Activated naive CD8-positive, alpha-beta T cell treated with anti-CD3 and anti-CD28 coated beads for 36 hours (primary cell): ENCODE results near the gene ADGRL3. TPM values are rescaled to one million over a fixed set of nuclear protein-coding genes. Genes with fewer than 3 reads are reported as not detected.

Experiments
- DNase-seq: peaks from one replicate; pipeline ENCODE4 v3.0.0; 2021
- H3K27ac Mint-ChIP-seq: one replicate; pipeline ENCODE4 v1.8.0; 2022; ENCODE audit warnings: mild to moderate bottlenecking, moderate library complexity, mixed read lengths
- H3K27me3 Mint-ChIP-seq: one replicate; pipeline ENCODE4 v1.8.0; 2022; ENCODE audit warnings: mild to moderate bottlenecking, mixed read lengths
- H3K36me3 Mint-ChIP-seq: one replicate; pipeline ENCODE4 v1.8.0; 2021; ENCODE audit warnings: mild to moderate bottlenecking, mixed read lengths
- H3K4me1 Mint-ChIP-seq: one replicate; pipeline ENCODE4 v1.8.0; 2021; ENCODE audit warnings: mixed read lengths
- H3K4me3 Mint-ChIP-seq: one replicate; pipeline ENCODE4 v1.8.0; 2022; ENCODE audit warnings: mild to moderate bottlenecking, moderate library complexity, mixed read lengths
- H3K9me3 Mint-ChIP-seq: one replicate; pipeline ENCODE4 v1.8.0; 2022; ENCODE audit warnings: mixed read lengths
- total RNA-seq, 2 experiments: library from RNA; stranded (reverse); gene quantifications; one replicate each; pipeline ENCODE4 v1.2.3, GENCODE V29; 2021

ADGRL3 gene
- total RNA-seq, 2 experiments from 2014 or later: not detected

GRCh38 chr4:61866378-61867030 is 666.4 kb downstream of the ADGRL3 start:
- no peak overlapping the region for H3K4me3 Mint-ChIP-seq
- peaks cover 2% of the 10 kb centered on the region for H3K9me3 Mint-ChIP-seq
- H3K27me3 Mint-ChIP-seq: no peaks in the 10 kb centered on the region
- H3K4me1 Mint-ChIP-seq: no peaks in the 10 kb centered on the region
- DNase-seq: no peak
- H3K27ac Mint-ChIP-seq: no peak overlapping the region
- H3K36me3 Mint-ChIP-seq: no peaks in the 10 kb centered on the region

GRCh38 chr4:61872983-61873382 is 672.9 kb downstream of the ADGRL3 start:
- Mint-ChIP-seq H3K27me3 (no peaks in the 10 kb centered on the region), H3K9me3 (peaks cover 9% of the 10 kb centered on the region), H3K4me1 (no peaks in the 10 kb centered on the region), H3K27ac (no peak overlapping the region), H3K4me3 (no peak overlapping the region), H3K36me3 (no peaks in the 10 kb centered on the region)
- no peak for DNase-seq

- DNase-seq: no peak
- Mint-ChIP-seq H3K4me3 (no peak overlapping the region), H3K9me3 (peaks cover 7% of the 10 kb centered on the region), H3K36me3 (no peaks in the 10 kb centered on the region), H3K4me1 (no peaks in the 10 kb centered on the region), H3K27me3 (no peaks in the 10 kb centered on the region), H3K27ac (no peak overlapping the region)
Observed at GRCh38 chr4:61877266-61877665, 677.1 kb downstream of the ADGRL3 start.

GRCh38 chr4:61877893-61878292 is 677.8 kb downstream of the ADGRL3 start:
- no peaks in the 10 kb centered on the region for H3K4me1 Mint-ChIP-seq
- H3K36me3 Mint-ChIP-seq: no peaks in the 10 kb centered on the region
- no peak overlapping the region for H3K27ac Mint-ChIP-seq
- no peak overlapping the region for H3K4me3 Mint-ChIP-seq
- peaks cover 11% of the 10 kb centered on the region for H3K9me3 Mint-ChIP-seq
- no peak for DNase-seq
- H3K27me3 Mint-ChIP-seq: no peaks in the 10 kb centered on the region

GRCh38 chr4:61882381-61882780 is 682.3 kb downstream of the ADGRL3 start:
- Mint-ChIP-seq H3K27ac (no peak overlapping the region), H3K36me3 (no peaks in the 10 kb centered on the region), H3K27me3 (no peaks in the 10 kb centered on the region)

GRCh38 chr4:61886131-61886530 is 686.0 kb downstream of the ADGRL3 start:
- DNase-seq: no peak
- H3K4me3 Mint-ChIP-seq: no peak overlapping the region
- H3K36me3 Mint-ChIP-seq: no peaks in the 10 kb centered on the region
- no peaks in the 10 kb centered on the region for H3K27me3 Mint-ChIP-seq
- H3K27ac Mint-ChIP-seq: no peak overlapping the region
- H3K9me3 Mint-ChIP-seq: peaks cover 5% of the 10 kb centered on the region
- no peaks in the 10 kb centered on the region for H3K4me1 Mint-ChIP-seq

More at GRCh38 chr4:61882381-61882780, 682.3 kb downstream of the ADGRL3 start:
- Mint-ChIP-seq H3K4me3 (no peak overlapping the region), H3K4me1 (no peaks in the 10 kb centered on the region), H3K9me3 (peaks cover 5% of the 10 kb centered on the region)
- DNase-seq: no peak

GRCh38 chr4:61889117-61889516 is 689.0 kb downstream of the ADGRL3 start:
- H3K27me3 Mint-ChIP-seq: no peaks in the 10 kb centered on the region
- peaks cover 1% of the 10 kb centered on the region for H3K9me3 Mint-ChIP-seq
- no peaks in the 10 kb centered on the region for H3K36me3 Mint-ChIP-seq
- H3K27ac Mint-ChIP-seq: no peak overlapping the region
- H3K4me1 Mint-ChIP-seq: no peaks in the 10 kb centered on the region
- no peak overlapping the region for H3K4me3 Mint-ChIP-seq
- no peak for DNase-seq

- Mint-ChIP-seq H3K27ac (no peak overlapping the region), H3K4me3 (no peak overlapping the region), H3K36me3 (no peaks in the 10 kb centered on the region), H3K27me3 (no peaks in the 10 kb centered on the region), H3K4me1 (no peaks in the 10 kb centered on the region), H3K9me3 (peaks cover 1% of the 10 kb centered on the region)
- no peak for DNase-seq
Observed at GRCh38 chr4:61890321-61890720, 690.2 kb downstream of the ADGRL3 start.

GRCh38 chr4:61891953-61892352 is 691.8 kb downstream of the ADGRL3 start:
- no peak overlapping the region for H3K4me3 Mint-ChIP-seq
- no peak overlapping the region for H3K27ac Mint-ChIP-seq
- H3K4me1 Mint-ChIP-seq: no peaks in the 10 kb centered on the region
- DNase-seq: no peak
- H3K9me3 Mint-ChIP-seq: peaks cover 1% of the 10 kb centered on the region
- no peaks in the 10 kb centered on the region for H3K27me3 Mint-ChIP-seq
- H3K36me3 Mint-ChIP-seq: no peaks in the 10 kb centered on the region

- Mint-ChIP-seq H3K27me3 (no peaks in the 10 kb centered on the region), H3K9me3 (peaks cover 3% of the 10 kb centered on the region), H3K27ac (no peak overlapping the region), H3K36me3 (no peaks in the 10 kb centered on the region), H3K4me1 (no peaks in the 10 kb centered on the region), H3K4me3 (no peak overlapping the region)
- DNase-seq: no peak
Observed at GRCh38 chr4:61896634-61897033, 696.5 kb downstream of the ADGRL3 start.

- Mint-ChIP-seq H3K27me3 (no peaks in the 10 kb centered on the region), H3K9me3 (peaks cover 1% of the 10 kb centered on the region), H3K36me3 (no peaks in the 10 kb centered on the region), H3K27ac (no peak overlapping the region), H3K4me3 (no peak overlapping the region), H3K4me1 (no peaks in the 10 kb centered on the region)
- no peak for DNase-seq
Observed at GRCh38 chr4:61909031-61909430, 708.9 kb downstream of the ADGRL3 start.

GRCh38 chr4:61911313-61911756 is 711.2 kb downstream of the ADGRL3 start:
- Mint-ChIP-seq H3K27me3 (no peaks in the 10 kb centered on the region), H3K36me3 (no peaks in the 10 kb centered on the region), H3K4me1 (no peaks in the 10 kb centered on the region), H3K27ac (no peak overlapping the region), H3K4me3 (no peak overlapping the region), H3K9me3 (peaks cover 1% of the 10 kb centered on the region)
- DNase-seq: no peak

- no peak overlapping the region for H3K27ac Mint-ChIP-seq
- H3K4me3 Mint-ChIP-seq: no peak overlapping the region
- DNase-seq: no peak
- H3K36me3 Mint-ChIP-seq: no peaks in the 10 kb centered on the region
- H3K9me3 Mint-ChIP-seq: peaks cover 1% of the 10 kb centered on the region
- no peaks in the 10 kb centered on the region for H3K27me3 Mint-ChIP-seq
- no peaks in the 10 kb centered on the region for H3K4me1 Mint-ChIP-seq
Observed at GRCh38 chr4:61913619-61914018, 713.5 kb downstream of the ADGRL3 start.

- Mint-ChIP-seq H3K27me3 (no peaks in the 10 kb centered on the region), H3K4me3 (no peak overlapping the region), H3K27ac (no peak overlapping the region), H3K36me3 (no peaks in the 10 kb centered on the region), H3K9me3 (peaks cover 1% of the 10 kb centered on the region), H3K4me1 (no peaks in the 10 kb centered on the region)
- DNase-seq: no peak
Observed at GRCh38 chr4:61915501-61915900, 715.4 kb downstream of the ADGRL3 start.

- H3K36me3 Mint-ChIP-seq: no peaks in the 10 kb centered on the region
Observed at GRCh38 chr4:61918507-61918906, 718.4 kb downstream of the ADGRL3 start.

GRCh38 chr4:61918987-61919386 is 718.9 kb downstream of the ADGRL3 start:
- H3K27me3 Mint-ChIP-seq: no peaks in the 10 kb centered on the region
- no peak overlapping the region for H3K4me3 Mint-ChIP-seq
- DNase-seq: no peak
- H3K27ac Mint-ChIP-seq: no peak overlapping the region
- no peaks in the 10 kb centered on the region for H3K36me3 Mint-ChIP-seq
- H3K9me3 Mint-ChIP-seq: no peaks in the 10 kb centered on the region
- no peaks in the 10 kb centered on the region for H3K4me1 Mint-ChIP-seq

More at GRCh38 chr4:61918507-61918906, 718.4 kb downstream of the ADGRL3 start:
- Mint-ChIP-seq H3K27me3 (no peaks in the 10 kb centered on the region), H3K27ac (no peak overlapping the region), H3K4me3 (no peak overlapping the region), H3K4me1 (no peaks in the 10 kb centered on the region), H3K9me3 (no peaks in the 10 kb centered on the region)
- DNase-seq: no peak
